Activated CD4-positive, alpha-beta T cell treated with anti-CD3 and anti-CD28 coated beads, Interleukin-2, amount 50 U/mL, for 4 hours (primary cell): ENCODE data around the gene EXOC3L2.
"Not testable (repeated sequence)": the region's sequence is repeated elsewhere in the genome, so short reads cannot be mapped to it uniquely, and the experiment has no call there.

ENCODE experiments used
- DNase-seq, 2 experiments: peaks; one replicate each; pipeline ENCODE4 v3.0.0-alpha.2; 2020

EXOC3L2 gene

GRCh38 chr19:45254044-45254531, 8.9 kb upstream of the EXOC3L2 start:
- no peak for DNase-seq

DNA sequence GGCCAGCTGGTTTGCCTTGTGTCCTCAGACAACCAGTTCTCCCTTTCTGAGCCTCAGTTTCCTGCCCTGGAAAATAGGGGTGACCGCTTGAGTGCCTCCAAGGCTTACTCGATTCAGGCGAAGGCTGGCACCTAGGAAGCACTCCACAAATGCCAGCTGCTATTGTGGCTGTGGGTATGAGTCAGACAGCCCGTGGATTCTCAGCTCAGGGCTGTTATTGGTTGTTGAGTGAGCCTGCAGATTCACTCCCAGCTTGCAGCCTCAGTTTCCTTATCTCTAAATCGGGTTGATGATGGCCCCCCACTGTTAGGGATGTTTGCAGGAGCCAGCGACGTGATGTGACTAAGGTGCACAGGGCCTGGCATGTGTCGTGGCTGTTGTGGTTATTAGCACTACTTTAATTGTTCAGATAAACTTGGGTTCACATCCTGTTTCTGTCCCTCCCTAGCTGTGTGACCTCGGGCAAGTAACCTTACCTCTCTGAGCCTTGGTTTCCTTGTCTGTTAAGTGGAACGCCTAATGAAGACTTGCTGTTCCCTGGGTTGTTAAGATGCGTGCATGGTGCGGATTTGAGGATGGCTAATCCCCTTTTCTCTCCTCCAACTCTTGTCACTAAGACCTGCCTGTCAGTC, 8.3 kb upstream of the EXOC3L2 start:
- DNase-seq = no peak

- DNase-seq = no peak
Measured at GRCh38 chr19:45251452-45252354, 6.5 kb upstream of the EXOC3L2 start.

DNA sequence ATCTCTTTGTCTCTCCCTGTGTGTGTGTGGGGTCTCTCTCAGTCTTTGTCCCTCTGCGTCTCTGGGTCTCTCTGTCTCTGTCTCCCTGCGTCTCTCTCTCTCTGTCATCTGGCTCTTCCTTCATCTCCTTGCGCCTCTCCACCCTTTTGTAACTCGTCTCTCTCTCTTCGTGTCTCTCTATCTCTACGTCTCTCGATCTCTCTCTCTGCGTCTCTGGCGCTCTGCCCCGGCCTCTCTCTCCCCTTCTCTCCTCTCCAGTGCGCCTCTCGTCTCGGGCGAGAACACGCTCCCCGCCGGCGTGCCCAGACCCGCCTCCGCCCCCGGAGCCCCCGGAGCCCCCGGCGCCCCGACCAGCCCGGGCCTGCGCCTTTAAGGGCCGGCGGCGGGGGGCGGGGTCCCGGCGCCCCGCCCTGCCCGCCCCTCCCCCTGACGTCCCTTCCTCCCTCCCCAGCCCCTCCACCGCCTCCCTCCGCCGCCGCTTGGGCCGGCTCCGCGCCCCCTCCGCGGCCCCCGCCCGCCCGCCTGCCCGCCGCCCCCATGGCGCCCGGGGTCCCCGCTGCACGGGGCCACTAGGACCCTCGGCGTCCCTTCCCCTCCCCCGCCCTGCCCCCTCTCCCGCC, 5.7 kb upstream of the EXOC3L2 start, which contains the start of gene MARK4:
MARK4 (plus strand) TSS at position 440 of the 620 bp plus-strand sequence. CDS start 318 bp downstream, outside the sequence.
- DNase-seq = peak; percentile 38 to 43

DNA sequence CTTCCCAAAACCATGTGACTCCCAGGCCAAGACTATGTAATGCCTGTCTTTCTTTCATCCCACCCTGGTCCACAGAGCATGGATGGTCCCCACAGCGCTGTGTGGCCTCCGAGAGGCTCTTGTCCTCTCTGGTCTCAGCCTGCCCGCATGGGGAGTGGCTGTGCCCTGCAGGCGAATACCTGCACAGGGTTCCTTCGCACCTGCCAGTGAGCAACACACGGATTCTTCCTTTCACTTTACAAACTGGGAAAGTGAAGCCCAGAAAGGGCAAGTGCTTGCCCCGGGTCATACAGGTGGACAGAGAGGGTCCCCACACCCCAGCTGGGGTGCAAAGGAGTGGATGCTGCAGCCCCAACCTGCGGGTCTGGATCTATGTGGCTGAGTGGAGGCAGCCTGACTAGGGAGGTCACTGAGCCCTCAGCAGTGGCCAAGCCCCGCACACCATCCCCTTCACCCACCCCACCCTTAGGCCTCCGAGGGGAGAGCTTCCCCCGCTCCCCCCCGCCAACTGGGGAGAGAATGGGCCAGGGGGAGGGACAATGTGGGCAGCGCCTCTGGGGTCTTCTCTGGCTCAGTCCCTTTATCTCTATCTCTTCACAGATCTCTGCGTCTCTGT, 5.1 kb upstream of the EXOC3L2 start:
- no peak for DNase-seq

DNA sequence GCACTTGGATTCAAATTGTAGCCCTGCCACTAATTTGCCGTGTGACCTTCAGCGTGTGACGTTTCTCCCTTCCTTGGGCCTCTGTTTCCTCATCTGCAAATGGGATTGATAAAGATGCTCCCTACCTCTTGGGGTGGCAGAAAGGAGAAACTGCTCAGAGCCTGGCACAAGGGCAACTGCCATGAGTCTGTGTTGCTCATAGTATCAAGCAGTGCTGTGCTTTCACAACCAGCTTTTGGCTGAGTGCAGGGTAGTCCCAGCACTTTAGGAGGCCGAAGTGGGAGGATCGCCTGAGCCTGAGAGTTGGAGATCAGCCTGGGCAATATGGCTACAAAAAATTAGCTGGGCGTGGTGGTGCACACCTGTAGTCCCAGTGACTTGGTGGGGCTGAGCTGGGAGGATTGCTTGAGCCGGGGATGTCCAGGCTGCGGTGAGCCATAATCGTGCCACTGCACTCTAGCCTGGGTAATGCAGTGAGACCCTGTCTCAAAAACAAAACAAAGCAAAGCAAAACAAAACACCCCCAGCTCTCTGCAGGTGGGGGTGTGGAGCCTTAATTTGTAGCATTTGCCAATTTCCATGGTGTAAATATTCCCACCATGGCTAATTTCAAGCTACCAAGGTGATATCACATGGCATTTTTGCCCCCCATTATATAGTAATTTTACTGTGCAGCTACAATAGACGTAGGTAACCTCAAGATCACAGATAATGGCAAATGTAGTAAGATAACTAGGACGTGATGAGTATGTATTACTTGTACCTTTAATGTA, 4.2 kb upstream of the EXOC3L2 start:
- DNase-seq = no peak

DNA sequence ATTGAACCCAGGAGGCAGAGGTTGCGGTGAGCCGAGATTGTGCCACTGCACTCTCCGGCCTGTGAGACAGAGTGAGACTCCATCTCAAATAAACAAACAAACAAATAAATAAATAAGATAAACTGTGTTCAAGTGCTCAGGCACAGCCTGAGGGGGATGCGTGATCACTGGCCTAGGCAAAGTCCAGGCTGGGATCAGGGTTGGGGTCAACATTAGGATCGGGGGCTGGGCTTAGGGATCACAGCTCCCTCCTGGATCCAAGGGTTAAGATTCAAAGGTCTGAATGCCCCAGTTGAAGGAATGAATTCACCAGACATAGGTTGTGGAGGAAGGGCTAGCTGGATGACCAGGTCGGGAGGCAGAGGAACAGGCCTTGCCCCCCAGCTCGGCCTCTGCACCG, 1.9 kb upstream of the EXOC3L2 start:
- no peak for DNase-seq

DNA sequence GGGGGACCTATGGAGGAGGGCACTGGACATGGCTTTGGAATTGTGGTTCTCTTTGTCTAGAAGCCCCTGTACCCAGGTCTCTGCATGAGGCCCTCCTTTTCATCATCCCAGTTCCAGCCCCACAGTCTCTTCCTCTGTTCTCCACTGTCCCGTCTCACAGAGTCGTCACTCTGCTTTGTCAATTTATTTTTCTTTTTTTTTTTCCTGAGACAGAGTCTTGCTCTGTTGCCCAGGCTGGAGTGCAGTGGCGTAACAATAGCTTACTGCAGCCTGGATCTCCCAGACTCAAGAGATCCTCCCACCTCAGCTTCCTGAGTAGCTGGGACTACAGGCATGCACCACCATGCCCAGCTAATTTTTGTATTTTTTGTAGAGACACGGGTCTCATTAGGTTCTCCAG, 619 bp upstream of the EXOC3L2 start:
- DNase-seq = no peak

DNA sequence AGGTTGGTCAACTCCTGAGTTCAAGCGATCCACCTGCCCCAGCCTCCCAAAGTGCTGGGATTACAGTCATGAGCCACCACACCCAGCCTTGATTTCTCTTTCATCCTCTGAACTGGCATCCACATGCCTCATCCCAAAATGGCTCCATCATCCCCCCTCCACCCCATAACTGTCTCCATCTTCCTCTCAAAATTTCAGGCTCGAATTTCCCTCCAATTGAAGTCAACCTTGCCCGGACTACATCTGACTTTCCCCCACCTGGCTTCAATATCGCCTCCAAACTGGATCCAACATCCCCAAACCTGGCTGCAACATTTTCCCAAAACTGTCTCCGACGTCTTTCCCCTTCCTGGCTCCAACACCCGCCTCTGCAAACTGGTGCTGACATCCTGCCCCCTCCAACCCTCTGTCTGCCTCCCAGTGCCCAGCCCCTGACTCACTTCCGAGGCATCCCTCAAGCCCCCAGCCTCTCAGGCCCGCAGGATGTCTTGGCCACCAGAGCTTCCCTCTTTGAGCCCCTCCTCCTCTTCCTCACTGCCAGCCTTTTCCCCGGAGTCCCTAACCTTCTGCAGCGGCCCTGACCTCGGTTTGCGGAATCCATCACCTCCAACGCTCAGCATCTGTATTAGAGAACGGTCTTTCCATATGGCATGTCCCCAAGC, 943 bp downstream of the EXOC3L2 start:
- DNase-seq = no peak

DNA sequence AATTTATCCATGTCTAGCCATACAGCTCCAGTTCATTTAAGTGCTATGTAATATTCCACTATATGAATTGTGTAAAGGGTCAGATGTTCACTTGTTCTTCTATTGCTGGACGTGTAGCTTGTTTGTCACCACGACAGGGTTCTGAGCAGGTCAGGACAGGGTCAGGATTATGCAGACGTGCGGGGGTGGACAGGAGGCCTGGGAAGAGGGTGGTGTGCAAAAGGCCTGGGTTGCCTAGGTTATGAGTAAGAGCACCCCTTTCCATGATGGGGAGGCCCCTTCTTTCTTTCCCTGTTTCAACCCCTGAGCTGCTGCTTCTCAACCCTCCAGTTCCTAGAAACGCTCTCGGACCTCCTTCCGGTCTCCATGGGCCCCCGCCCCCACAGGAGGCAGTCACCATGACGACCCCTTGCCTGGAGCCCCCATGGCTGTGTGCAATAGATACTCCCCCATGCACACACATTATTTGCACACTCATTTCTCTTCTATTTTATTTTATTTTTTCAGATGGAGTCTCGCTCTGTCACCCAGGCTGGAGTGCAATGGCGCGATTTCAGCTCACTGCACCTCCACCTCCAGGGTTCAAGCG, 2.0 kb downstream of the EXOC3L2 start:
- DNase-seq = no peak

- no peak for DNase-seq
Measured at GRCh38 chr19:45238556-45238955, 6.7 kb downstream of the EXOC3L2 start.

DNA sequence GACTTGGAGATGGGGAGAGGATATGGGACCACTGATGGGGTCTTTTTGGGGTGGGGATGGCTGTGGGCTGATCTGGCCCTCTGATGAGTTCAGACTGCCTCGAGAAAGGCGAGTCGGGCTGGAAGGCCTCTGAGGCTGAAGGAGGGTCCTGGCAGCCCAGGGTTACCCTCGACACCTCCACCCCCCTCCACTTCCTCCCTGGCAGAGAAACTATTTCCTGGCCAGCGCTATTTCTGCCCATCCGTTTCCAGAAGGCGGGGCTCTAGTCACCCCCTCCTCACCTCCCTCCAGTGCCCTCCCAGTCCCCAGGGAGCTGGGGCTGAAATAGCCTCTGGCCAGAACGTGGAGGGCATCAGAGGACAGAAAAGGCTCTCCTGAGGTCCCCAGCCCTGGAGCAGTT, 9.7 kb downstream of the EXOC3L2 start:
- DNase-seq = no peak

DNA sequence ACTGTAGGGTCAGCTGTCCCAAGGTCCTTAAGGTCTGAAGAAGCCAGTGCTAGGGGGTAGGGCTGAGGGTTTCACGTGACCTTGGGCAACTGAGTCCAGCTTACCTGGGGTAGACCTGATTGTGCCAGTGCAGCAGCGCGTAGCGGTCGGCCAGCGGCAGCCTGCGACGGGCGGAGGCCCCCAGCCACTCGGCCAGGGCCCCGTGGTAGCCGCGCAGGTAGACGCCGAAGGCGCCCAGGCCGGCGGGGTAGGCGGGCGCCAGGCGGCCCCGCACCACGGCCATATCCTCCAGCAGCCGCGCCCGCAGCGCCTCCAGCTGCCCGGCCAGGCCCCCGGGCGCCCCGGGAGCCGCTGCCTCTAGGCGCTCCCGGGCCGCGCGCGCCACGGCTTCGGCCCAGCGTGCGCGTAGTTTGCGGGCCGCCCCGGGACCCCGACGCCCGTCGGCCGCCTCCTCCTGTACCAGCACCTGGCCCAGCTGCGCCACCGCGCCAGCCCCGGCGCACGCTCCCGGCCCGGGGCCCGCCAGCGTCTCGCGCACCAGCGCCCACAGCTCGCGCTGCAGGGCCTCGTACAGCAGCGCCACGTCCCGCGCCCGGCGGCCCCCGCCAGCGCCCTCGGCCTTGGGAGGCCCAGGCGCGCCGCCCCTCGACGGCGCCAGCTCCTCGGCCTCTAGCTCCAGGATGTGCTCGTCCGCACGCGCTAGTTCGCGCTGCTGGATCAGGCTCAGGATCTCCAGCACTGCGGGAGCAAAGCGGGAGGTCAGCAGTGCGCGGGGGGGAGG, 10.9 kb downstream of the EXOC3L2 start:
- no peak for DNase-seq

GRCh38 chr19:45231891-45232290, 13.3 kb downstream of the EXOC3L2 start:
- no peak for DNase-seq

GRCh38 chr19:45229056-45229455, 16.2 kb downstream of the EXOC3L2 start:
- not testable (repeated sequence) for DNase-seq

DNA sequence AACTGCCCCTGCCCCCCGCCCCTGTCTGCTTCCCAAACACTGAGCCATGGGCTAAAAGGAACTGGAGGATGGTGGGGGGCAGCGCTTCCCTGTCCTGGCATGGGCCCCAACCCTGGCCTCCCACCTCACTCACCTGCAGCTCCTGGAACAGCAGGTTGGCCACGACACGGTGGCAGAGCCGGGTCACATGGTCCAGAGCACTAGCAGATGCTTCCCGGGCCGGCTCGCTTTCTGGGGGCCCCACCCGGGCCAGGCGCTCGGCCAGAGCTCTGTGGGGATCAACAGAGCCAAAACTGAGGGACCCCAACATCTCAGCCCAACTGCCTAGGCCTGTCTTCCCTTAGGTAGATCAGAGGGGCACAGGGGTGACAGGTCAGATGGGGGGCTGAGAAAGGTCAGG, 20.6 kb downstream of the EXOC3L2 start:
- no peak for DNase-seq

- DNase-seq = no peak
Measured at GRCh38 chr19:45223879-45224278, 21.3 kb downstream of the EXOC3L2 start.

DNA sequence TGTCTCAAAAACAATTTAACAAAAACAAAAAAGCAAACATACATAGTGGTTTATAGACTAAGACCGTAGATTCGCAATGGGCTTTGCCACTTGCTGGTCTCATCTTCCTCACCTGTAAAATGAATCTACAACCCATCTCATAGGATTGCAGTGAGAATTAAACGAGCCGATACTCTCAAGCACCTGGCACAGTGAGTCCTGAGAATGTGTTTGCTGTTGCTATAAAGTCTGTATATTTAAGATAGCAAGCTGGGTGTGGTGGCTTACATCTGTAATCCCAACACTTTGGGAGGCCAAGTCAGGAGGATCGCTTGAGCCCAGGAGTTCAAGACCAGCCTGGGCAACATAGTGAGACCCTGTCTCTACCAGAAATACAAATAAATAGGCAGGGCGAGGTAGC, 22.5 kb downstream of the EXOC3L2 start:
- DNase-seq = no peak

DNA sequence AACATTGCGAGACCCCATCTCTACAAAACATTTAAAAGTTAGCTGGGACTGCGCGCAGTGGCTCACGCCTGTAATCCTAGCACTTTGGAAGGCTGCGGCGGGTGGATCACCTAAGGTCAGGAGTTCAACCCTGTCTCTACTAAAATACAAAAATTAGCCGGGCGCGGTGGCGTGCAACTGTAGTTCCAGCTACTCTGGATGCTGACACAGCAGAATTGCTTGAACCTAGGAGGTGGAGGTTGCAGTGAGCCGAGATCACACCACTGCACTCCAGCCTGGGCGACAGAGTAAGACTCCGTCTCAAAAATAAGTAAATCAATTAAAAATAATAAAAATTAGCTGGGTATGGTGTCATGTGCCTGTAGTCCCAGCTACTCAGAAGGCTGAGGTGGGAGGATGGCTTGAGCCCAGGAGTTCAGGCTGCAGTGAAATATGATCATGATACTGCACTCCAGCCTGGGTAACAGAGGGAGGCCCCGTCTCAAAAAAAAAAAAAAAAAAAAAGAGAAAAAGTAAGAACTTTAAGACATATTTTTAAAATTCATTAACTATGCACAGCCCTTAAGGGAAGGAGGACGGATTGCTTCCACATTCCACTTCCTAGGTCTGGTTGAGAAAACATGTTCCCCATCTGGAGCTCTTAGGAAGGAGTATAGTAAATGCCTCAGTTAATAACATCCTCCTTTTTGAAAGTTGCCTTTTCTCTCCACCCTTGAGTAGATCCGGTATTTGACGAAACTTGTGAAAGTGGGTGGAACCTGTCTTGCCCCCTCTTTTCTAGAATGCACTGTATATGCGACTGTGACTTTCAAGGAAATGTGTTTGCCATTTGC, 26.1 kb downstream of the EXOC3L2 start:
- DNase-seq = no peak

DNA sequence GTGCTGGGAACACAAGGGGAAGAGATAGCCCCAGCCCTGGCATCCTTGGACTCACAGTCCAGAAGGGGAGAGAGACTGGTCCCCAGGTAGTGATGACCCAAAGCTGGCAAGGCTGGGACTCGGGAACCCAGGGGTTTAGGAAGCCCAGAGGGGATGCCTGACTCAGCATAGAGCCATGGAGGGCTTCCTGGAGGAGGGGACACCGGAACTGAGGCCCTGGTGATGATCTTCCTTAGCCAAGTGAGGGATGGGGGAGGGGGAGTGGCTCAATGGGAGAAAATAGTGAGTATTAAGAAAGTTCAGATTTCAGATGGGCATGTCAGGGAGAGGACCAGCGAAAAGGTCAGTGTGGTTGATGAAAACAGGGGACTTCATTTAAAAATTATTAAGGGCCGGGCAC, 26.8 kb downstream of the EXOC3L2 start:
- DNase-seq = no peak
